DND-41 (cell line): ENCODE measurements around the gene PPP1R3D.

Source experiments
- CTCF ChIP-seq: IDR thresholded peaks from 2 replicates; pipeline ENCODE4 v1.5.1; 2012; ENCODE audit warnings: borderline replicate concordance, low read length, moderate library complexity, mild to moderate bottlenecking; ENCODE audit not compliant: poor library complexity, severe bottlenecking; ENCODE audit errors: extremely low read depth
- EZH2 ChIP-seq: IDR thresholded peaks from 3 replicates; pipeline ENCODE4 v1.6.1; 2012; ENCODE audit warnings: borderline replicate concordance, low read depth, mild to moderate bottlenecking, moderate library complexity, low read length, inconsistent platforms; ENCODE audit not compliant: severe bottlenecking

- no peak for TF ChIP-seq CTCF
- no peak for TF ChIP-seq EZH2
These were observed 1.4 kb downstream of the PPP1R3D start for GRCh38 chr20:59938696-59939051.
